Occipital lobe (tissue), 2 donors: ENCODE measurements around the gene GFY. TPM values are rescaled to one million over a fixed set of nuclear protein-coding genes. Genes with fewer than 3 reads are reported as not detected.
"Not testable (repeated sequence)": the region's sequence is repeated elsewhere in the genome, so short reads cannot be mapped to it uniquely, and the experiment has no call there.

Experiments used
- DNase-seq: peaks from one replicate; lab custom pipeline; 2025; lab: John Stamatoyannopoulos, UW
- total RNA-seq: library from RNA; depleted of rRNA; stranded (reverse); fragments of >200 nt; gene quantifications from one replicate; pipeline ENCODE4 v1.2.3, GENCODE V29; 2014

The GFY gene
- total RNA-seq, 1 donor from 2014 or later = not detected

- no peak for DNase-seq
These were observed 43.7 kb downstream of the GFY start for GRCh38 chr19:49468746-49469447.

GRCh38 chr19:49469828-49470614, 44.8 kb downstream of the GFY start:
- DNase-seq = no peak

GRCh38 chr19:49470615-49470978, 45.4 kb downstream of the GFY start:
- DNase-seq = no peak

- no peak for DNase-seq
These were observed 47.7 kb downstream of the GFY start for GRCh38 chr19:49472936-49473335.

GRCh38 chr19:49473501-49473867, 48.3 kb downstream of the GFY start:
- not testable (repeated sequence) for DNase-seq

- DNase-seq = peak; percentile 11
These were observed 48.8 kb downstream of the GFY start, which contains the start of gene FLT3LG for GRCh38 chr19:49473868-49474541. FLT3LG (plus strand) TSS chr19:49474215; CDS start chr19:49474640, 425 bp downstream.

GRCh38 chr19:49474542-49474924, 49.3 kb downstream of the GFY start:
- DNase-seq = no peak

- DNase-seq = no peak
These were observed 50.2 kb downstream of the GFY start for GRCh38 chr19:49475191-49475917.

GRCh38 chr19:49475995-49476880, 51.0 kb downstream of the GFY start:
- DNase-seq = no peak

Other genes starting within 250 kb of the GFY start
- not detected for gene SLC6A16, start 100.2 kb upstream of the GFY start, total RNA-seq
- gene CD37, start 90.0 kb upstream of the GFY start, total RNA-seq = 1.1 TPM
- 10.0 TPM for gene TEAD2, start 63.0 kb upstream of the GFY start, total RNA-seq
- 2.2 TPM for gene DKKL1, start 61.5 kb upstream of the GFY start, total RNA-seq
- not detected for gene KASH5, start 37.1 kb upstream of the GFY start, total RNA-seq
- gene PTH2, start 1.9 kb upstream of the GFY start, total RNA-seq = not detected
- gene SLC17A7, start 16.1 kb downstream of the GFY start, total RNA-seq = 34.6 TPM
- gene PIH1D1, start 26.4 kb downstream of the GFY start, total RNA-seq = 58.0 TPM
- gene ALDH16A1, start 27.8 kb downstream of the GFY start, total RNA-seq = 8.0 TPM
- not detected for gene FLT3LG, start 48.8 kb downstream of the GFY start, total RNA-seq
- 2,203 TPM for gene RPL13A, start 62.2 kb downstream of the GFY start, total RNA-seq
- gene RPS11, start 71.0 kb downstream of the GFY start, total RNA-seq = 3,859 TPM
- gene FCGRT, start 87.3 kb downstream of the GFY start, total RNA-seq = 12.9 TPM
- 2.3 TPM for gene RCN3, start 102.6 kb downstream of the GFY start, total RNA-seq
- gene NOSIP, start 155.2 kb downstream of the GFY start, total RNA-seq = 22.8 TPM
- gene PRRG2, start 155.9 kb downstream of the GFY start, total RNA-seq = 0.31 TPM
- gene PRR12, start 165.8 kb downstream of the GFY start, total RNA-seq = 2.5 TPM
- gene RRAS, start 214.8 kb downstream of the GFY start, total RNA-seq = 1.1 TPM
- 11.5 TPM for gene SCAF1, start 216.8 kb downstream of the GFY start, total RNA-seq
- 8.1 TPM for gene IRF3, start 240.5 kb downstream of the GFY start, total RNA-seq
- not detected for gene BCL2L12, start 240.5 kb downstream of the GFY start, total RNA-seq